GM23338 (cell line): ENCODE data around the gene SUPT3H.

Source experiments
- CREB1 ChIP-seq: fragments of 250-450 bp; sonication (Bioruptor Pico); IDR thresholded peaks from 2 replicates; pipeline ENCODE4 v1.5.0; 2020; ENCODE audit warnings: low read depth, mild to moderate bottlenecking, moderate library complexity
- EZH2 ChIP-seq: fragments of 200-600 bp; sonication (generic); IDR thresholded peaks from one replicate; pipeline ENCODE4 v1.8.0; 2017; ENCODE audit warnings: antibody characterized with exemption, mild to moderate bottlenecking, low read depth; ENCODE audit not compliant: unreplicated experiment
- EZH2phosphoT487 ChIP-seq: fragments of 200-600 bp; sonication (generic); IDR thresholded peaks from one replicate; pipeline ENCODE4 v1.8.1; 2018; ENCODE audit warnings: antibody characterized with exemption; ENCODE audit not compliant: unreplicated experiment
- JUNB ChIP-seq: IDR thresholded peaks from one replicate; pipeline ENCODE4 v1.6.1; 2016; ENCODE audit warnings: antibody characterized with exemption; ENCODE audit not compliant: unreplicated experiment
- NANOG ChIP-seq: IDR thresholded peaks from 2 replicates; pipeline ENCODE4 v1.6.1; 2016; ENCODE audit warnings: antibody characterized with exemption, borderline replicate concordance
- POLR2AphosphoS5 ChIP-seq: IDR thresholded peaks from 2 replicates; pipeline ENCODE4 v1.6.1; 2016; ENCODE audit warnings: antibody characterized with exemption, low read depth
- STAT1 ChIP-seq: IDR thresholded peaks from one replicate; pipeline ENCODE4 v1.6.1; 2016; ENCODE audit warnings: antibody characterized with exemption; ENCODE audit not compliant: unreplicated experiment
- ZNF114 ChIP-seq: fragments of 250-450 bp; sonication (Bioruptor Pico); IDR thresholded peaks from 2 replicates; pipeline ENCODE4 v1.5.0; 2020; ENCODE audit warnings: mild to moderate bottlenecking, moderate library complexity
- ZNF331 ChIP-seq: fragments of 250-450 bp; sonication (Bioruptor Pico); IDR thresholded peaks from 2 replicates; pipeline ENCODE4 v1.5.0; 2020; ENCODE audit warnings: low read depth, mild to moderate bottlenecking, moderate library complexity
- TF ChIP-seq, protein P1 (sequence below), 2 experiments: fragments of 200-600 bp in 1 of 2; sonication (generic) in 1 of 2; conservative IDR thresholded peaks; 2 replicates each; pipeline versions ENCODE4 v1.5.1 to v1.6.1; 2016 to 2017; ENCODE audit warnings: antibody characterized with exemption in 2 of 2, low read depth in 2 of 2, mild to moderate bottlenecking in 2 of 2, moderate library complexity in 1 of 2
- TF ChIP-seq, protein P2 (sequence below): IDR thresholded peaks from one replicate; pipeline ENCODE4 v1.6.1; 2018; ENCODE audit warnings: antibody characterized with exemption; ENCODE audit not compliant: unreplicated experiment
- TF ChIP-seq, protein P3 (sequence below): fragments of 250-450 bp; sonication (Bioruptor Pico); IDR thresholded peaks from 2 replicates; pipeline ENCODE4 v1.5.0; 2020; ENCODE audit warnings: mild to moderate bottlenecking, moderate library complexity

DNA sequence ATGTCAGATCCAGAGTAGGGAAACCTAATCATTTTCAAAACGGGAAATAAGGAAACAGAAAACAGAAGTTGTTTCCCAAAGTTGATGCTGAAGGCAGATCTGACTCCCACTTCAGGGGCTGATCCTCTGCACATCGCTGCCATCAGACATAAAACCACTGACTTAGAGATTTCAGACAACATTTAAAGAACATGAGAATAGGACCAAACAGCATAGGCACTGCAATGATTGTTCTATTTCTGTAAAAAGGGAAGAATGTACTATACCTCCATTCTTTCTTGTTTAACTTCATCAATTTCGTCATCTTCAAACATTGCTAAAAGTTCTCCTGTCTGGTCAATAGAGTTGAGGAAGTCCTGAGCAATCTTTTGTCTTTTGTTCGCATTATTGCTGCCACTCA is 374.3 kb downstream of the SUPT3H start:
- TF ChIP-seq, protein P1, sequence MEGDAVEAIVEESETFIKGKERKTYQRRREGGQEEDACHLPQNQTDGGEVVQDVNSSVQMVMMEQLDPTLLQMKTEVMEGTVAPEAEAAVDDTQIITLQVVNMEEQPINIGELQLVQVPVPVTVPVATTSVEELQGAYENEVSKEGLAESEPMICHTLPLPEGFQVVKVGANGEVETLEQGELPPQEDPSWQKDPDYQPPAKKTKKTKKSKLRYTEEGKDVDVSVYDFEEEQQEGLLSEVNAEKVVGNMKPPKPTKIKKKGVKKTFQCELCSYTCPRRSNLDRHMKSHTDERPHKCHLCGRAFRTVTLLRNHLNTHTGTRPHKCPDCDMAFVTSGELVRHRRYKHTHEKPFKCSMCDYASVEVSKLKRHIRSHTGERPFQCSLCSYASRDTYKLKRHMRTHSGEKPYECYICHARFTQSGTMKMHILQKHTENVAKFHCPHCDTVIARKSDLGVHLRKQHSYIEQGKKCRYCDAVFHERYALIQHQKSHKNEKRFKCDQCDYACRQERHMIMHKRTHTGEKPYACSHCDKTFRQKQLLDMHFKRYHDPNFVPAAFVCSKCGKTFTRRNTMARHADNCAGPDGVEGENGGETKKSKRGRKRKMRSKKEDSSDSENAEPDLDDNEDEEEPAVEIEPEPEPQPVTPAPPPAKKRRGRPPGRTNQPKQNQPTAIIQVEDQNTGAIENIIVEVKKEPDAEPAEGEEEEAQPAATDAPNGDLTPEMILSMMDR (conservative IDR thresholded peaks at IDR 0.05; ENCODE audit: low read depth in 2 of 2), result no peak
- TF ChIP-seq STAT1 (no peak), NANOG (no peak), EZH2 (no peak), POLR2AphosphoS5 (no peak), EZH2phosphoT487 (no peak), ZNF114 (no peak), CREB1 (CRISPR knock-in tag) (no peak), ZNF331 (CRISPR knock-in tag) (no peak), JUNB (no peak)
- TF ChIP-seq, protein P2, sequence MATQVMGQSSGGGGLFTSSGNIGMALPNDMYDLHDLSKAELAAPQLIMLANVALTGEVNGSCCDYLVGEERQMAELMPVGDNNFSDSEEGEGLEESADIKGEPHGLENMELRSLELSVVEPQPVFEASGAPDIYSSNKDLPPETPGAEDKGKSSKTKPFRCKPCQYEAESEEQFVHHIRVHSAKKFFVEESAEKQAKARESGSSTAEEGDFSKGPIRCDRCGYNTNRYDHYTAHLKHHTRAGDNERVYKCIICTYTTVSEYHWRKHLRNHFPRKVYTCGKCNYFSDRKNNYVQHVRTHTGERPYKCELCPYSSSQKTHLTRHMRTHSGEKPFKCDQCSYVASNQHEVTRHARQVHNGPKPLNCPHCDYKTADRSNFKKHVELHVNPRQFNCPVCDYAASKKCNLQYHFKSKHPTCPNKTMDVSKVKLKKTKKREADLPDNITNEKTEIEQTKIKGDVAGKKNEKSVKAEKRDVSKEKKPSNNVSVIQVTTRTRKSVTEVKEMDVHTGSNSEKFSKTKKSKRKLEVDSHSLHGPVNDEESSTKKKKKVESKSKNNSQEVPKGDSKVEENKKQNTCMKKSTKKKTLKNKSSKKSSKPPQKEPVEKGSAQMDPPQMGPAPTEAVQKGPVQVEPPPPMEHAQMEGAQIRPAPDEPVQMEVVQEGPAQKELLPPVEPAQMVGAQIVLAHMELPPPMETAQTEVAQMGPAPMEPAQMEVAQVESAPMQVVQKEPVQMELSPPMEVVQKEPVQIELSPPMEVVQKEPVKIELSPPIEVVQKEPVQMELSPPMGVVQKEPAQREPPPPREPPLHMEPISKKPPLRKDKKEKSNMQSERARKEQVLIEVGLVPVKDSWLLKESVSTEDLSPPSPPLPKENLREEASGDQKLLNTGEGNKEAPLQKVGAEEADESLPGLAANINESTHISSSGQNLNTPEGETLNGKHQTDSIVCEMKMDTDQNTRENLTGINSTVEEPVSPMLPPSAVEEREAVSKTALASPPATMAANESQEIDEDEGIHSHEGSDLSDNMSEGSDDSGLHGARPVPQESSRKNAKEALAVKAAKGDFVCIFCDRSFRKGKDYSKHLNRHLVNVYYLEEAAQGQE, result no peak
- TF ChIP-seq, protein P3, sequence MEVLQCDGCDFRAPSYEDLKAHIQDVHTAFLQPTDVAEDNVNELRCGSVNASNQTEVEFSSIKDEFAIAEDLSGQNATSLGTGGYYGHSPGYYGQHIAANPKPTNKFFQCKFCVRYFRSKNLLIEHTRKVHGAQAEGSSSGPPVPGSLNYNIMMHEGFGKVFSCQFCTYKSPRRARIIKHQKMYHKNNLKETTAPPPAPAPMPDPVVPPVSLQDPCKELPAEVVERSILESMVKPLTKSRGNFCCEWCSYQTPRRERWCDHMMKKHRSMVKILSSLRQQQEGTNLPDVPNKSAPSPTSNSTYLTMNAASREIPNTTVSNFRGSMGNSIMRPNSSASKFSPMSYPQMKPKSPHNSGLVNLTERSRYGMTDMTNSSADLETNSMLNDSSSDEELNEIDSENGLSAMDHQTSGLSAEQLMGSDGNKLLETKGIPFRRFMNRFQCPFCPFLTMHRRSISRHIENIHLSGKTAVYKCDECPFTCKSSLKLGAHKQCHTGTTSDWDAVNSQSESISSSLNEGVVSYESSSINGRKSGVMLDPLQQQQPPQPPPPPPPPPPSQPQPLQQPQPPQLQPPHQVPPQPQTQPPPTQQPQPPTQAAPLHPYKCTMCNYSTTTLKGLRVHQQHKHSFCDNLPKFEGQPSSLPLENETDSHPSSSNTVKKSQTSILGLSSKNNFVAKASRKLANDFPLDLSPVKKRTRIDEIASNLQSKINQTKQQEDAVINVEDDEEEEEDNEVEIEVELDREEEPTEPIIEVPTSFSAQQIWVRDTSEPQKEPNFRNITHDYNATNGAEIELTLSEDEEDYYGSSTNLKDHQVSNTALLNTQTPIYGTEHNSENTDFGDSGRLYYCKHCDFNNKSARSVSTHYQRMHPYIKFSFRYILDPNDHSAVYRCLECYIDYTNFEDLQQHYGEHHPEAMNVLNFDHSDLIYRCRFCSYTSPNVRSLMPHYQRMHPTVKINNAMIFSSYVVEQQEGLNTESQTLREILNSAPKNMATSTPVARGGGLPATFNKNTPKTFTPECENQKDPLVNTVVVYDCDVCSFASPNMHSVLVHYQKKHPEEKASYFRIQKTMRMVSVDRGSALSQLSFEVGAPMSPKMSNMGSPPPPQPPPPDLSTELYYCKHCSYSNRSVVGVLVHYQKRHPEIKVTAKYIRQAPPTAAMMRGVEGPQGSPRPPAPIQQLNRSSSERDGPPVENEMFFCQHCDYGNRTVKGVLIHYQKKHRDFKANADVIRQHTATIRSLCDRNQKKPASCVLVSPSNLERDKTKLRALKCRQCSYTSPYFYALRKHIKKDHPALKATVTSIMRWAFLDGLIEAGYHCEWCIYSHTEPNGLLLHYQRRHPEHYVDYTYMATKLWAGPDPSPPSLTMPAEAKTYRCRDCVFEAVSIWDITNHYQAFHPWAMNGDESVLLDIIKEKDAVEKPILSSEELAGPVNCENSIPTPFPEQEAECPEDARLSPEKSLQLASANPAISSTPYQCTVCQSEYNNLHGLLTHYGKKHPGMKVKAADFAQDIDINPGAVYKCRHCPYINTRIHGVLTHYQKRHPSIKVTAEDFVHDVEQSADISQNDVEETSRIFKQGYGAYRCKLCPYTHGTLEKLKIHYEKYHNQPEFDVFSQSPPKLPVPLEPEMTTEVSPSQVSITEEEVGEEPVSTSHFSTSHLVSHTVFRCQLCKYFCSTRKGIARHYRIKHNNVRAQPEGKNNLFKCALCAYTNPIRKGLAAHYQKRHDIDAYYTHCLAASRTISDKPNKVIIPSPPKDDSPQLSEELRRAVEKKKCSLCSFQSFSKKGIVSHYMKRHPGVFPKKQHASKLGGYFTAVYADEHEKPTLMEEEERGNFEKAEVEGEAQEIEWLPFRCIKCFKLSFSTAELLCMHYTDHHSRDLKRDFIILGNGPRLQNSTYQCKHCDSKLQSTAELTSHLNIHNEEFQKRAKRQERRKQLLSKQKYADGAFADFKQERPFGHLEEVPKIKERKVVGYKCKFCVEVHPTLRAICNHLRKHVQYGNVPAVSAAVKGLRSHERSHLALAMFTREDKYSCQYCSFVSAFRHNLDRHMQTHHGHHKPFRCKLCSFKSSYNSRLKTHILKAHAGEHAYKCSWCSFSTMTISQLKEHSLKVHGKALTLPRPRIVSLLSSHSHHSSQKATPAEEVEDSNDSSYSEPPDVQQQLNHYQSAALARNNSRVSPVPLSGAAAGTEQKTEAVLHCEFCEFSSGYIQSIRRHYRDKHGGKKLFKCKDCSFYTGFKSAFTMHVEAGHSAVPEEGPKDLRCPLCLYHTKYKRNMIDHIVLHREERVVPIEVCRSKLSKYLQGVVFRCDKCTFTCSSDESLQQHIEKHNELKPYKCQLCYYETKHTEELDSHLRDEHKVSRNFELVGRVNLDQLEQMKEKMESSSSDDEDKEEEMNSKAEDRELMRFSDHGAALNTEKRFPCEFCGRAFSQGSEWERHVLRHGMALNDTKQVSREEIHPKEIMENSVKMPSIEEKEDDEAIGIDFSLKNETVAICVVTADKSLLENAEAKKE (CRISPR knock-in tag), result no peak
